MM.1S (cell line): Measurements from ENCODE around the gene HUWE1.

ENCODE experiments used
- DNase-seq: peaks from one replicate; pipeline ENCODE4 v3.0.0-alpha.2; 2015
- H2AFZ ChIP-seq: fragments of 300-600 bp; sonication (generic); 2 replicates; pipeline ENCODE4 v1.6.0; 2016; ENCODE audit warnings: antibody characterized with exemption, low read length
- H3F3A ChIP-seq: fragments of 300-600 bp; sonication (generic); 2 replicates; pipeline ENCODE4 v1.6.1; 2016; ENCODE audit warnings: mild to moderate bottlenecking, antibody characterized with exemption, low read length, moderate library complexity, mixed read lengths; ENCODE audit not compliant: insufficient read depth
- H3K27ac ChIP-seq: fragments of 300-600 bp; sonication (generic); 2 replicates; pipeline ENCODE4 v1.5.1; 2016; ENCODE audit warnings: mild to moderate bottlenecking, low read length
- H3K27me3 ChIP-seq: fragments of 300-600 bp; sonication (generic); replicated peaks from 2 replicates; pipeline ENCODE4 v1.6.0; 2016; ENCODE audit warnings: low read length; ENCODE audit not compliant: insufficient read depth
- H3K36me3 ChIP-seq: fragments of 300-600 bp; sonication (generic); replicated peaks from 2 replicates; pipeline ENCODE4 v1.6.1; 2016; ENCODE audit warnings: mild to moderate bottlenecking, low read length, mixed read lengths; ENCODE audit not compliant: insufficient read depth
- H3K4me1 ChIP-seq: fragments of 300-600 bp; sonication (generic); 2 replicates; pipeline ENCODE4 v1.6.1; 2016; ENCODE audit warnings: low read length, mixed read lengths
- H3K4me2 ChIP-seq: fragments of 300-600 bp; sonication (generic); 2 replicates; pipeline ENCODE4 v1.6.0; 2016; ENCODE audit warnings: low read depth, low read length
- H3K4me3 ChIP-seq: fragments of 300-600 bp; sonication (generic); 2 replicates; pipeline ENCODE4 v1.5.1; 2016; ENCODE audit warnings: low read length, mixed read lengths
- H3K79me2 ChIP-seq: fragments of 300-600 bp; sonication (generic); 2 replicates; pipeline ENCODE4 v1.6.1; 2016; ENCODE audit warnings: mixed run types, low read length, mixed read lengths
- H3K9ac ChIP-seq: fragments of 300-600 bp; sonication (generic); 2 replicates; pipeline ENCODE4 v1.6.1; 2016; ENCODE audit warnings: low read length, mixed read lengths
- H3K9me2 ChIP-seq: fragments of 300-600 bp; sonication (generic); replicated peaks from 2 replicates; pipeline ENCODE4 v1.6.1; 2016; ENCODE audit warnings: mild to moderate bottlenecking, low read length, mixed read lengths; ENCODE audit not compliant: insufficient read depth
- H3K9me3 ChIP-seq: fragments of 300-600 bp; sonication (generic); replicated peaks from 2 replicates; pipeline ENCODE4 v1.6.1; 2016; ENCODE audit warnings: mild to moderate bottlenecking, low read length, mixed read lengths; ENCODE audit not compliant: insufficient read depth
- H4K20me1 ChIP-seq: fragments of 300-600 bp; sonication (generic); 2 replicates; pipeline ENCODE4 v1.6.1; 2016; ENCODE audit warnings: mild to moderate bottlenecking, low read length, moderate library complexity, mixed read lengths; ENCODE audit not compliant: insufficient read depth
- EZH2 ChIP-seq: fragments of 300-600 bp; sonication (generic); optimal IDR thresholded peaks from 2 replicates; pipeline ENCODE3; 2017; ENCODE audit warnings: low read depth, mild to moderate bottlenecking, antibody characterized with exemption, low read length, mixed read lengths
- EZH2phosphoT487 ChIP-seq: fragments of 300-600 bp; sonication (generic); IDR thresholded peaks from 2 replicates; pipeline ENCODE4 v1.6.1; 2018; ENCODE audit warnings: antibody characterized with exemption, low read length
- TF ChIP-seq, protein P1 (sequence below): fragments of 300-600 bp; sonication (generic); IDR thresholded peaks from 2 replicates; pipeline ENCODE4 v1.5.1; 2016; ENCODE audit warnings: antibody characterized with exemption, low read length, mixed read lengths

The HUWE1 gene

DNA sequence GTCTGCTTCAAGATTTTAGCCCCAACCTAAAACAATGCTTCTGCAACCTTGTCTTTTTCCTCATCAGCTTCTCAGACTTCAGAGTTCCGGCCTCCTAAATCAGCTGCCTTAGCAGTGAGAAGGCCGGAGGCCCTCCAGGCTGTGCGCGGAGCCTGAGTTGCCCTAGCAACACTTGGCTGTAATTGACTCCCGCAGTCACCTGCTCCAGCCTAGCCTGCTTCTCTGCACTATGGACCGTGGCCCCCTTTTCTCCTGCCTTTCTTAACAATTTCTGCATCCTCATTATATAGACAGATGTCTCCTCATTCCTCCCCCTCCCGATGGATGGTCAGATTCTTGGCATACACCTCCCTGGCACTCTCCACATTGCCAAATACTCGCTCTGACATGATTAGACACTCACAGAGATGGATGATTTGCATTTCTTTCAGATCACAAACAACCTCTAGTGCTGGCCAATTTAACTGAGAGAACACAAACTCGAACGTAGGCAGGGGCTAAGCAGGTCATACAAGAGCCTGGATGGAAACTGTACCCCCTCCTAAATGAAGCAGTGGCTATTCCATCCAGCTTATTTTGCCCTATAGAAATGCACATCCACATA is 9.5 kb upstream of the HUWE1 start:
- H3K9me2 ChIP-seq, result no peaks in the 10 kb centered on the region
- TF ChIP-seq EZH2, result no peak
- no peak for TF ChIP-seq EZH2phosphoT487
- TF ChIP-seq, protein P1, sequence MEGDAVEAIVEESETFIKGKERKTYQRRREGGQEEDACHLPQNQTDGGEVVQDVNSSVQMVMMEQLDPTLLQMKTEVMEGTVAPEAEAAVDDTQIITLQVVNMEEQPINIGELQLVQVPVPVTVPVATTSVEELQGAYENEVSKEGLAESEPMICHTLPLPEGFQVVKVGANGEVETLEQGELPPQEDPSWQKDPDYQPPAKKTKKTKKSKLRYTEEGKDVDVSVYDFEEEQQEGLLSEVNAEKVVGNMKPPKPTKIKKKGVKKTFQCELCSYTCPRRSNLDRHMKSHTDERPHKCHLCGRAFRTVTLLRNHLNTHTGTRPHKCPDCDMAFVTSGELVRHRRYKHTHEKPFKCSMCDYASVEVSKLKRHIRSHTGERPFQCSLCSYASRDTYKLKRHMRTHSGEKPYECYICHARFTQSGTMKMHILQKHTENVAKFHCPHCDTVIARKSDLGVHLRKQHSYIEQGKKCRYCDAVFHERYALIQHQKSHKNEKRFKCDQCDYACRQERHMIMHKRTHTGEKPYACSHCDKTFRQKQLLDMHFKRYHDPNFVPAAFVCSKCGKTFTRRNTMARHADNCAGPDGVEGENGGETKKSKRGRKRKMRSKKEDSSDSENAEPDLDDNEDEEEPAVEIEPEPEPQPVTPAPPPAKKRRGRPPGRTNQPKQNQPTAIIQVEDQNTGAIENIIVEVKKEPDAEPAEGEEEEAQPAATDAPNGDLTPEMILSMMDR, result no peak
- H3K9me3 ChIP-seq, result no peaks in the 10 kb centered on the region
- H3K4me3 ChIP-seq, result no peak overlapping the region
- H3K27me3 ChIP-seq, result no peaks in the 10 kb centered on the region
- H3K36me3 ChIP-seq, result no peaks in the 10 kb centered on the region
- no peaks in the 10 kb centered on the region for H4K20me1 ChIP-seq
- no peaks in the 10 kb centered on the region; the same call in 1 of the 2 replicates for H3K4me1 ChIP-seq
- no peak overlapping the region for H3K4me2 ChIP-seq
- no peak overlapping the region for H3K9ac ChIP-seq
- no peak overlapping the region for H3K27ac ChIP-seq
- DNase-seq, result no peak
- H3K79me2 ChIP-seq, result no peaks in the 10 kb centered on the region
- no peak overlapping the region for H2AFZ ChIP-seq
- no peaks in the 10 kb centered on the region for H3F3A ChIP-seq

DNA sequence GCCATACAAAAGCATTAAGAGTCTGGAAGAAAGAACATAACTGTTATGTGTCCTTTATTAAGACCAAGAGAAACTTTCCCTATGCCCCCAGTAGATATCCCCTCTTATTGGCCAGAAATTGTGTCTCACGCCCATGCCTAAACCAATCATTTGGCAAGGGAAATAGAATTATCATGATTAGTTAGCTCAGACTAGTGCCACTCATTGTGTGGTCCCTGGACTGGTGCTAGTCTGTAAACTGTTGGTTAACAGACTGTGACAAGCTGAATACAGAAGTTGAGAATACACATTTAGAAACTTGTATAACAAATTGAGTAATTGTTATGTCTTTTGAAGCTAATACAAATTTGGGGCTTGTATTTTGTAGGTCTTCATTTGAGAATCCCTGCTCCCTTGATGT is 8.1 kb upstream of the HUWE1 start:
- Histone ChIP-seq H3K36me3 (no peaks in the 10 kb centered on the region), H3K79me2 (no peaks in the 10 kb centered on the region), H3K9me2 (no peaks in the 10 kb centered on the region), H3K9me3 (no peaks in the 10 kb centered on the region), H3K4me1 (no peaks in the 10 kb centered on the region; the same call in 1 of the 2 replicates), H3K27me3 (no peaks in the 10 kb centered on the region), H3K4me3 (no peak overlapping the region), H2AFZ (no peak overlapping the region), H3K9ac (no peak overlapping the region), H3K27ac (no peak overlapping the region), H3K4me2 (no peak overlapping the region), H3F3A (no peaks in the 10 kb centered on the region), H4K20me1 (no peaks in the 10 kb centered on the region)
- DNase-seq, result no peak
- TF ChIP-seq, protein P1, result no peak
- TF ChIP-seq EZH2, result no peak
- TF ChIP-seq EZH2phosphoT487, result no peak

DNA sequence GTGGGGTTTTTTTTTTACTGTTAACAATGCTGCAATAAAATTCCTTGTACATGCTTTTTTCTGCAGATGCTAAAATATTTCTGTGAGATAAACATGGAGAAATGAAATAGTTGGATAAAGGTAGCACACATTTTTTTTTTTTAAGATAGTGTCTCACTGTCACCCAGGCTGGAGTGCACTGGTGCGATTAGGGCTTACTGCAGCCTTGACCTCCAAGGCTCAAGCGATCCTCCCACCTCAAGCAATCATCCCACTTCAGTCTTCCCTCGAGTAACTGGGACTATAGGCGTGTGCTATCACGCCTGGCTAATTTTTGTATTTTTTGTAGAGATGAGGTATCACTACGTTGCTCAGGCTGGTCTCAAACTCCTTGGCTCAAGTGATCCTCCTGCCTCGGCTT is 1.8 kb upstream of the HUWE1 start:
- H3F3A ChIP-seq, result peaks cover 10% of the 10 kb centered on the region; the same call in 1 of the 2 replicates
- H3K9me2 ChIP-seq, result no peaks in the 10 kb centered on the region
- TF ChIP-seq EZH2phosphoT487 (no peak), EZH2 (no peak)
- TF ChIP-seq, protein P1, result no peak
- no peaks in the 10 kb centered on the region for H3K9me3 ChIP-seq
- H3K36me3 ChIP-seq, result no peaks in the 10 kb centered on the region
- no peak overlapping the region for H3K9ac ChIP-seq
- H3K79me2 ChIP-seq, result peaks cover 18% of the 10 kb centered on the region
- no peaks in the 10 kb centered on the region for H3K4me1 ChIP-seq
- H4K20me1 ChIP-seq, result no peaks in the 10 kb centered on the region
- H2AFZ ChIP-seq, result no peak overlapping the region
- DNase-seq, result no peak
- H3K27me3 ChIP-seq, result no peaks in the 10 kb centered on the region
- H3K27ac ChIP-seq, result no peak overlapping the region
- no peak overlapping the region for H3K4me2 ChIP-seq
- no peak overlapping the region for H3K4me3 ChIP-seq
